ENCODE measurements around the gene ARHGEF39. TPM values are rescaled to one million over a fixed set of nuclear protein-coding genes. Genes with fewer than 3 reads are reported as not detected.

ARHGEF39 gene
- total RNA-seq, 2 experiments from 2014 or later, result 14.5 to 21.1 TPM

- H3K27me3 Mint-ChIP-seq, result peaks cover 4% of the 10 kb centered on the region
- peaks cover 82% of the 10 kb centered on the region for H3K4me1 Mint-ChIP-seq
- DNase-seq, result peak; percentile 56
- peaks cover 31% of the 10 kb centered on the region for H3K36me3 Mint-ChIP-seq
- H3K9me3 Mint-ChIP-seq (ENCODE audit: low read depth), result no peaks in the 10 kb centered on the region
- CTCF ChIA-PET, result interaction anchor here (1.2 to 14.2 kb wide), 9 partner anchors 14 to 74 kb away, joined by 3 to 208 read pairs (median 6); partner anchors contain the start of genes CD72, CREB3, SIT1 and TLN1
- peak overlapping the region; percentile 85 for H3K27ac Mint-ChIP-seq
- peak overlapping the region; percentile 48 for H3K4me3 Mint-ChIP-seq
- ATAC-seq, result no peak
Observed at GRCh38 chr9:35661756-35662350, 3.1 kb downstream of the ARHGEF39 start.

- Mint-ChIP-seq H3K27me3 (peaks cover 4% of the 10 kb centered on the region), H3K4me1 (peaks cover 83% of the 10 kb centered on the region), H3K36me3 (peaks cover 31% of the 10 kb centered on the region), H3K4me3 (no peak overlapping the region), H3K27ac (peak overlapping the region; percentile 6), H3K9me3 (ENCODE audit: low read depth) (no peaks in the 10 kb centered on the region)
- no peak for DNase-seq
- CTCF ChIA-PET, result interaction anchor here (1.0 to 14.2 kb wide), 11 partner anchors 13 to 86 kb away, joined by 3 to 208 read pairs (median 5); partner anchors contain the start of genes CD72, CREB3, SIT1 and TESK1
- ATAC-seq, result no peak
Observed at GRCh38 chr9:35660966-35661415, 4.0 kb downstream of the ARHGEF39 start.

- Mint-ChIP-seq H3K27me3 (peaks cover 4% of the 10 kb centered on the region), H3K27ac (peak overlapping the region; percentile 95), H3K4me3 (peak overlapping the region; percentile 84), H3K4me1 (peaks cover 75% of the 10 kb centered on the region), H3K9me3 (ENCODE audit: low read depth) (no peaks in the 10 kb centered on the region), H3K36me3 (peaks cover 31% of the 10 kb centered on the region)
- DNase-seq (no peak), ATAC-seq (no peak)
- CTCF ChIA-PET, result interaction anchor here (0.7 to 14.2 kb wide), 19 partner anchors 11 to 223 kb away, joined by 3 to 208 read pairs (median 10); partner anchors contain the start of genes CD72, CREB3, SIT1 and TESK1
Observed at GRCh38 chr9:35659340-35659739, 5.7 kb downstream of the ARHGEF39 start.

GRCh38 chr9:35658968-35659220 lies 6.1 kb downstream of the ARHGEF39 start:
- Mint-ChIP-seq H3K27ac (peak overlapping the region; percentile 95), H3K27me3 (peaks cover 4% of the 10 kb centered on the region), H3K4me1 (peaks cover 70% of the 10 kb centered on the region), H3K9me3 (ENCODE audit: low read depth) (no peaks in the 10 kb centered on the region), H3K36me3 (peaks cover 31% of the 10 kb centered on the region), H3K4me3 (peak overlapping the region; percentile 84)
- ATAC-seq (no peak), DNase-seq (no peak)
- CTCF ChIA-PET, result interaction anchor here (0.7 to 14.2 kb wide), 21 partner anchors 11 to 223 kb away, joined by 3 to 208 read pairs (median 9); partner anchors contain the start of genes CD72, CREB3, RGP1 and SIT1

- DNase-seq (peak; percentile 86), ATAC-seq (peak; percentile 71)
- Mint-ChIP-seq H3K36me3 (peaks cover 29% of the 10 kb centered on the region), H3K27me3 (peaks cover 4% of the 10 kb centered on the region), H3K4me1 (peaks cover 66% of the 10 kb centered on the region), H3K9me3 (ENCODE audit: low read depth) (no peaks in the 10 kb centered on the region), H3K4me3 (peak within 1 kb of the TSS; percentile 84), H3K27ac (peak within 1 kb of the TSS; percentile 95)
- CTCF ChIA-PET, result interaction anchor here (0.6 to 14.2 kb wide), 32 partner anchors 8 to 224 kb away, joined by 3 to 208 read pairs (median 4); partner anchors contain the start of genes CD72, CREB3, RGP1 and SIT1
Observed at GRCh38 chr9:35658137-35658967, 6.6 kb downstream of the ARHGEF39 start, which contains the start of gene CCDC107. CCDC107 (plus strand) TSS chr9:35658292; CDS start chr9:35658380, 88 bp downstream.

GRCh38 chr9:35657546-35658136 lies 7.4 kb downstream of the ARHGEF39 start, which contains the start of gene RMRP:
RMRP (minus strand) TSS chr9:35658019.
- Mint-ChIP-seq H3K27ac (peak within 1 kb of the TSS; percentile 95), H3K27me3 (peaks cover 4% of the 10 kb centered on the region), H3K4me1 (peaks cover 61% of the 10 kb centered on the region), H3K36me3 (peaks cover 24% of the 10 kb centered on the region), H3K4me3 (peak within 1 kb of the TSS; percentile 84), H3K9me3 (ENCODE audit: low read depth) (no peaks in the 10 kb centered on the region)
- ATAC-seq (peak; percentile 92), DNase-seq (peak; percentile 95)
- CTCF ChIA-PET, result interaction anchor here (0.6 to 14.2 kb wide), 27 partner anchors 9 to 191 kb away, joined by 3 to 208 read pairs (median 6); partner anchors contain the start of genes CD72, CREB3, RGP1 and SIT1

- peak overlapping the region; percentile 84 for H3K4me3 Mint-ChIP-seq
- H3K9me3 Mint-ChIP-seq (ENCODE audit: low read depth), result no peaks in the 10 kb centered on the region
- H3K36me3 Mint-ChIP-seq, result peaks cover 22% of the 10 kb centered on the region
- CTCF ChIA-PET, result interaction anchor here (0.8 to 14.2 kb wide), 20 partner anchors 9 to 191 kb away, joined by 3 to 208 read pairs (median 8); partner anchors contain the start of genes CD72, CREB3, RGP1 and SIT1
- peaks cover 59% of the 10 kb centered on the region for H3K4me1 Mint-ChIP-seq
- H3K27ac Mint-ChIP-seq, result peak overlapping the region; percentile 95
- H3K27me3 Mint-ChIP-seq, result peaks cover 4% of the 10 kb centered on the region
- DNase-seq (no peak), ATAC-seq (no peak)
Observed at GRCh38 chr9:35656831-35657545, 8.0 kb downstream of the ARHGEF39 start.

GRCh38 chr9:35656348-35656747 lies 8.6 kb downstream of the ARHGEF39 start:
- Mint-ChIP-seq H3K4me1 (peaks cover 60% of the 10 kb centered on the region), H3K27ac (no peak overlapping the region), H3K27me3 (peaks cover 4% of the 10 kb centered on the region), H3K36me3 (peaks cover 18% of the 10 kb centered on the region), H3K4me3 (peak overlapping the region; percentile 8), H3K9me3 (ENCODE audit: low read depth) (no peaks in the 10 kb centered on the region)
- CTCF ChIA-PET, result interaction anchor here (0.8 to 14.2 kb wide), 7 partner anchors 8 to 100 kb away, joined by 3 to 208 read pairs (median 10); partner anchors contain the start of genes CD72 and SIT1
- DNase-seq (no peak), ATAC-seq (no peak)

GRCh38 chr9:35653611-35654010 lies 11.4 kb downstream of the ARHGEF39 start:
- DNase-seq (no peak), ATAC-seq (no peak)
- H3K9me3 Mint-ChIP-seq (ENCODE audit: low read depth), result no peaks in the 10 kb centered on the region
- no peak overlapping the region for H3K4me3 Mint-ChIP-seq
- CTCF ChIA-PET, result interaction anchor here (0.6 to 3.1 kb wide), 4 partner anchors 39 to 50 kb away, joined by 3 to 10 read pairs (median 4); no protein-coding TSS in a partner anchor
- H3K4me1 Mint-ChIP-seq, result peaks cover 48% of the 10 kb centered on the region
- peaks cover 12% of the 10 kb centered on the region for H3K36me3 Mint-ChIP-seq
- H3K27me3 Mint-ChIP-seq, result peaks cover 4% of the 10 kb centered on the region
- H3K27ac Mint-ChIP-seq, result no peak overlapping the region

- Mint-ChIP-seq H3K4me1 (peaks cover 54% of the 10 kb centered on the region), H3K27ac (no peak overlapping the region), H3K9me3 (ENCODE audit: low read depth) (no peaks in the 10 kb centered on the region), H3K36me3 (peaks cover 18% of the 10 kb centered on the region), H3K27me3 (peaks cover 2% of the 10 kb centered on the region), H3K4me3 (no peak overlapping the region)
- CTCF ChIA-PET, result interaction anchor here (1.2 to 2.0 kb wide), 3 partner anchors 44 to 49 kb away, joined by 4 to 6 read pairs (median 4); no protein-coding TSS in a partner anchor
- DNase-seq, result no peak
- ATAC-seq, result no peak
Observed at GRCh38 chr9:35652829-35653209, 12.2 kb downstream of the ARHGEF39 start.

- H3K9me3 Mint-ChIP-seq (ENCODE audit: low read depth), result no peaks in the 10 kb centered on the region
Observed at GRCh38 chr9:35651956-35652828, 12.8 kb downstream of the ARHGEF39 start.

More at GRCh38 chr9:35651956-35652828, 12.8 kb downstream of the ARHGEF39 start:
- H3K27me3 Mint-ChIP-seq, result no peaks in the 10 kb centered on the region
- CTCF ChIA-PET, result interaction anchor here (1.0 to 2.0 kb wide), 3 partner anchors 35 to 48 kb away, joined by 3 to 6 read pairs (median 4); no protein-coding TSS in a partner anchor
- H3K4me3 Mint-ChIP-seq, result no peak overlapping the region
- peaks cover 54% of the 10 kb centered on the region for H3K4me1 Mint-ChIP-seq
- no peak for ATAC-seq
- H3K36me3 Mint-ChIP-seq, result peaks cover 20% of the 10 kb centered on the region
- no peak for DNase-seq
- peak overlapping the region; percentile 57 for H3K27ac Mint-ChIP-seq

All from activated CD8-positive, alpha-beta memory T cell treated with anti-CD3 and anti-CD28 coated beads, Interleukin-2, amount 10 ng/mL, durations not matched to agents 7 days and 5 days (primary cell).